H9 (cell line): ENCODE results near the gene TRAFD1. TPM values are rescaled to one million over a fixed set of nuclear protein-coding genes. Genes with fewer than 3 reads are reported as not detected.
A peak's percentile ranks its signal among the peaks of the same experiment; 100 is the strongest.

Experiments
- DNase-seq: peaks from one replicate; pipeline ENCODE4 v3.0.0-alpha.2; 2017
- H2AFZ ChIP-seq: one replicate; pipeline ENCODE4 v1.6.1; 2013; ENCODE audit warnings: mild to moderate bottlenecking, low read length, control low read depth, moderate library complexity
- H2AK5ac ChIP-seq: 2 replicates; pipeline ENCODE4 v1.6.1; 2013; ENCODE audit warnings: low read length, control low read depth, mixed read lengths; ENCODE audit not compliant: insufficient read length
- H2BK120ac ChIP-seq: one replicate; pipeline ENCODE4 v1.6.1; 2013; ENCODE audit warnings: low read depth, mild to moderate bottlenecking, low read length, control low read depth, inconsistent platforms; ENCODE audit not compliant: poor library complexity, severe bottlenecking
- H2BK12ac ChIP-seq: 2 replicates; pipeline ENCODE4 v1.6.1; 2013; ENCODE audit warnings: low read length, control low read depth, mixed read lengths, low read depth; ENCODE audit not compliant: insufficient read length
- H2BK15ac ChIP-seq: 2 replicates; pipeline ENCODE4 v1.6.1; 2013; ENCODE audit warnings: low read depth, low read length, control low read depth
- H2BK20ac ChIP-seq: one replicate; pipeline ENCODE4 v1.6.1; 2013; ENCODE audit warnings: low read depth, mild to moderate bottlenecking, low read length, control low read depth, inconsistent platforms; ENCODE audit not compliant: poor library complexity, severe bottlenecking
- H2BK5ac ChIP-seq: 2 replicates; pipeline ENCODE4 v1.6.1; 2013; ENCODE audit warnings: low read length, control low read depth, mixed read lengths; ENCODE audit not compliant: insufficient read length
- H3K14ac ChIP-seq: 2 replicates; pipeline ENCODE4 v1.6.1; 2013; ENCODE audit warnings: low read length, control low read depth; ENCODE audit not compliant: insufficient read depth
- H3K18ac ChIP-seq: 2 replicates; pipeline ENCODE4 v1.6.1; 2013; ENCODE audit warnings: low read depth, mild to moderate bottlenecking, mixed read lengths, low read length, control low read depth; ENCODE audit not compliant: insufficient read length
- H3K23ac ChIP-seq: 2 replicates; pipeline ENCODE4 v1.6.1; 2013; ENCODE audit warnings: low read length, control low read depth, mixed read lengths, low read depth; ENCODE audit not compliant: insufficient read length
- H3K23me2 ChIP-seq: 2 replicates; pipeline ENCODE4 v1.6.1; 2013; ENCODE audit warnings: low read depth, mild to moderate bottlenecking, mixed read lengths, low read length, control low read depth; ENCODE audit not compliant: insufficient read length, poor library complexity, severe bottlenecking
- H3K27ac ChIP-seq: 2 replicates; pipeline ENCODE4 v1.5.1; 2013; ENCODE audit warnings: low read length, control low read depth, mixed read lengths, low read depth; ENCODE audit not compliant: insufficient read length
- H3K27me3 ChIP-seq: 2 replicates; pipeline ENCODE4 v1.6.1; 2013; ENCODE audit warnings: low read length, control low read depth, inconsistent platforms; ENCODE audit not compliant: insufficient read depth
- H3K4ac ChIP-seq: 2 replicates; pipeline ENCODE4 v1.6.1; 2013; ENCODE audit warnings: low read depth, mild to moderate bottlenecking, control low read depth, inconsistent platforms, low read length, moderate library complexity
- H3K4me1 ChIP-seq: 2 replicates; pipeline ENCODE4 v1.6.1; 2013; ENCODE audit warnings: low read length, control low read depth, inconsistent platforms; ENCODE audit not compliant: insufficient read depth
- H3K4me2 ChIP-seq: 2 replicates; pipeline ENCODE4 v1.6.1; 2013; ENCODE audit warnings: low read length, control low read depth, mixed read lengths; ENCODE audit not compliant: insufficient read length, insufficient read depth
- H3K56ac ChIP-seq: 2 replicates; pipeline ENCODE4 v1.6.1; 2013; ENCODE audit warnings: low read depth, mild to moderate bottlenecking, mixed read lengths, low read length, control low read depth; ENCODE audit not compliant: insufficient read length
- H3K79me1 ChIP-seq: 2 replicates; pipeline ENCODE4 v1.6.1; 2013; ENCODE audit warnings: low read depth, mild to moderate bottlenecking, moderate library complexity, low read length, control low read depth, inconsistent platforms; ENCODE audit not compliant: insufficient read depth, poor library complexity, severe bottlenecking
- H3K79me2 ChIP-seq: 2 replicates; pipeline ENCODE4 v1.6.1; 2013; ENCODE audit warnings: low read length, control low read depth, inconsistent platforms; ENCODE audit not compliant: insufficient read depth
- H3K9ac ChIP-seq: 2 replicates; pipeline ENCODE4 v1.6.1; 2013; ENCODE audit warnings: low read length, control low read depth, mixed read lengths; ENCODE audit not compliant: insufficient read length; ENCODE audit errors: extremely low read depth
- H3K9me3 ChIP-seq: one replicate; pipeline ENCODE4 v1.6.1; 2013; ENCODE audit warnings: low read depth, low read length, inconsistent platforms; ENCODE audit not compliant: control insufficient read depth
- H3T11ph ChIP-seq: one replicate; pipeline ENCODE4 v1.6.1; 2013; ENCODE audit warnings: mild to moderate bottlenecking, low read length, control low read depth, inconsistent platforms
- H4K20me1 ChIP-seq: one replicate; pipeline ENCODE4 v1.6.1; 2013; ENCODE audit not compliant: control insufficient read depth, insufficient read length, insufficient read depth
- H4K5ac ChIP-seq: 2 replicates; pipeline ENCODE4 v1.6.1; 2013; ENCODE audit warnings: low read depth, mild to moderate bottlenecking, mixed read lengths, low read length, control low read depth; ENCODE audit not compliant: insufficient read length
- H4K8ac ChIP-seq: replicated peaks from 2 replicates; pipeline ENCODE4 v1.6.1; 2013; ENCODE audit warnings: low read length, control low read depth, mixed read lengths, low read depth; ENCODE audit not compliant: insufficient read length
- H4K91ac ChIP-seq: 2 replicates; pipeline ENCODE4 v1.6.1; 2013; ENCODE audit warnings: low read depth, mild to moderate bottlenecking, moderate library complexity, mixed read lengths, low read length, control low read depth; ENCODE audit not compliant: insufficient read length
- H3K27ac Mint-ChIP-seq, 3 experiments: 2 replicates in 2 of 3; 3 replicates in 1 of 3; pipeline ENCODE4 v1.8.0; 2020 to 2021; ENCODE audit warnings: mixed read lengths in 3 of 3, mild to moderate bottlenecking in 1 of 3, moderate library complexity in 1 of 3
- H3K27me3 Mint-ChIP-seq: 2 replicates; pipeline ENCODE4 v1.8.0; 2021; ENCODE audit warnings: low read depth, mild to moderate bottlenecking, moderate library complexity, mixed read lengths
- H3K36me3 Mint-ChIP-seq, 3 experiments: 2 replicates in 2 of 3; 3 replicates in 1 of 3; pipeline ENCODE4 v1.8.0; 2020 to 2021; ENCODE audit warnings: low read depth in 3 of 3, mixed read lengths in 3 of 3; ENCODE audit not compliant: insufficient read depth in 1 of 3
- H3K4me1 Mint-ChIP-seq, 2 experiments: 2 replicates each; pipeline ENCODE4 v1.8.0; 2020; ENCODE audit warnings: mixed read lengths in 2 of 2
- H3K4me3 Mint-ChIP-seq, 2 experiments: 2 replicates in 1 of 2; 3 replicates in 1 of 2; pipeline ENCODE4 v1.8.0; 2020 to 2021; ENCODE audit warnings: mild to moderate bottlenecking in 2 of 2, mixed read lengths in 2 of 2, moderate library complexity in 1 of 2
- H3K9me3 Mint-ChIP-seq, 2 experiments: 2 replicates in 1 of 2; 3 replicates in 1 of 2; pipeline ENCODE4 v1.8.0; 2020; ENCODE audit warnings: mild to moderate bottlenecking in 2 of 2, mixed read lengths in 2 of 2, moderate library complexity in 1 of 2
- WGBS: extraction: QIAGEN DNeasy Blood & Tissue Kit; methylation state at CpG from one replicate; pipeline ENCODE4 v1.1.7; 2013; ENCODE audit warnings: missing lambda C conversion rate, low lambda C conversion rate, mixed read lengths; ENCODE audit not compliant: insufficient read length; ENCODE audit errors: extremely low coverage; 5-methylcytosine and 5-hydroxymethylcytosine counted together
- total RNA-seq: library from RNA; stranded (reverse); gene quantifications from 2 replicates; pipeline ENCODE4 v1.2.1, GENCODE V29; 2021
- TF ChIP-seq, protein P1 (sequence below): fragments of 200-600 bp; sonication (generic); conservative IDR thresholded peaks from 3 replicates; pipeline ENCODE4 v1.8.0; 2021; ENCODE audit warnings: antibody characterized with exemption, mild to moderate bottlenecking

The TRAFD1 gene
- total RNA-seq, 1 experiment from 2014 or later = 32.0 TPM

DNA sequence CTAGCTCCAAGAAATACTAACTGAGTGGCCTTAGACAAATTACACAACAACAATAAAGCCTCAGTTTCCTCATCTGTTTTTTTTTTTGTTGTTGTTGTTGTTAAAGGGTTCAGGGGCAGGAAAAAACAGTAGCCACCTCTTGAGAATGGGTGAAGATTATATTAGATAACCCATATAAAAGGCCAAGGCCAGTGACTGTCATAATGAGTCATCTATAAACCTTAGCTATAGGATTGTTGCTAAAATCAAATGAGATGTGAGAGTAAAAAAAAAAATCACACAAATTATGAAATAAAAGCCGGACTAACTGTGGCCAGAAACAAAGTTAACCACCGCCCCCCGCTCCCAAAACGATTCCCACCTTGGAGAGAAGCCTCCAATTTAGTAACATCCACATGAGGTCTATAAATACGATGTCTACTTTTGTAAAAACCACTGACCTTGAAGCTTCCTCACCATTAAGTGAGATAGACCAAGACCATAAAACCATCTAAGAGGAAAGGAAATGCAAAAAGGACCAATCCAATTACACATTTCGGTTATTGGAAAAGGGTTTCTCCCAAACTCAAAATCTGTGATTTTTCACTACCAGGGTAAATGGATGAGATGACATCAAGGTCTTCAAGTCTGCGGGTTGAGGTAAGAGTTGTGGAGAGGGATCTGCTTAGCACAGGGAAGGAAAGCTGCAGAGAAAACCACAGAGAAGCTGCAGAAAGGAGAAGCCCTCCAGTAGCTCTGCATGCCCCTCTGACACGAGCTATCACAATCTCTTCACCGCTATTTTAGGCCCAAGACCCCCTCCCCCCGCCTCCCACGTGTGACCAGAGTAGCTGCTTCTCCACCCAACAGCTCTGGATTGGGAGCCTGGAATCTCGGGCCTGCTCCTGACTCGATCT lies 17.8 kb upstream of the TRAFD1 start:
- DNase-seq = peak; percentile 41
- Histone ChIP-seq H3K18ac (no peak overlapping the region), H2BK5ac (no peak overlapping the region), H3K4me1 (no peaks in the 10 kb centered on the region; the same call in 1 of the 2 replicates), H3K9ac (peak overlapping the region; percentile 92), H3K23ac (no peak overlapping the region), H2BK15ac (no peak overlapping the region), H4K91ac (no peak overlapping the region), H3K23me2 (peaks cover 11% of the 10 kb centered on the region), H3T11ph (no peak overlapping the region), H4K8ac (no peak overlapping the region), H3K27me3 (no peaks in the 10 kb centered on the region), H2BK12ac (no peak overlapping the region), H3K27ac (no peak overlapping the region), H3K4me2 (peak overlapping the region; percentile 87), H3K4ac (no peak overlapping the region), H2BK20ac (no peak overlapping the region), H2AFZ (no peak overlapping the region), H3K56ac (no peak overlapping the region), H3K14ac (peak overlapping the region; percentile 72; the same call in 1 of the 2 replicates), H3K79me2 (peaks cover 48% of the 10 kb centered on the region), H3K79me1 (peaks cover 6% of the 10 kb centered on the region), H4K20me1 (no peaks in the 10 kb centered on the region), H4K5ac (no peak overlapping the region), H3K9me3 (no peaks in the 10 kb centered on the region), H2BK120ac (no peak overlapping the region), H2AK5ac (no peak overlapping the region)
- WGBS = no CpG with 5 or more reads among the region's 13 CpGs
- no peaks in the 10 kb centered on the region for H3K9me3 Mint-ChIP-seq
- H3K4me1 Mint-ChIP-seq = peaks cover 52 to 64% of the 10 kb centered on the region in 2 experiments
- peaks cover 8 to 17% (median 16%) of the 10 kb centered on the region in 3 experiments; a peak in 6 of 7 replicates for H3K36me3 Mint-ChIP-seq
- TF ChIP-seq, protein P1, sequence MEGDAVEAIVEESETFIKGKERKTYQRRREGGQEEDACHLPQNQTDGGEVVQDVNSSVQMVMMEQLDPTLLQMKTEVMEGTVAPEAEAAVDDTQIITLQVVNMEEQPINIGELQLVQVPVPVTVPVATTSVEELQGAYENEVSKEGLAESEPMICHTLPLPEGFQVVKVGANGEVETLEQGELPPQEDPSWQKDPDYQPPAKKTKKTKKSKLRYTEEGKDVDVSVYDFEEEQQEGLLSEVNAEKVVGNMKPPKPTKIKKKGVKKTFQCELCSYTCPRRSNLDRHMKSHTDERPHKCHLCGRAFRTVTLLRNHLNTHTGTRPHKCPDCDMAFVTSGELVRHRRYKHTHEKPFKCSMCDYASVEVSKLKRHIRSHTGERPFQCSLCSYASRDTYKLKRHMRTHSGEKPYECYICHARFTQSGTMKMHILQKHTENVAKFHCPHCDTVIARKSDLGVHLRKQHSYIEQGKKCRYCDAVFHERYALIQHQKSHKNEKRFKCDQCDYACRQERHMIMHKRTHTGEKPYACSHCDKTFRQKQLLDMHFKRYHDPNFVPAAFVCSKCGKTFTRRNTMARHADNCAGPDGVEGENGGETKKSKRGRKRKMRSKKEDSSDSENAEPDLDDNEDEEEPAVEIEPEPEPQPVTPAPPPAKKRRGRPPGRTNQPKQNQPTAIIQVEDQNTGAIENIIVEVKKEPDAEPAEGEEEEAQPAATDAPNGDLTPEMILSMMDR = no peak
- H3K4me3 Mint-ChIP-seq = peak overlapping the region; percentile 96 to 98
- H3K27ac Mint-ChIP-seq = peak overlapping the region; percentile 46 to 99 (median 98); a peak in 6 of 7 replicates
- no peaks in the 10 kb centered on the region for H3K27me3 Mint-ChIP-seq
